HG02678 (cell line): Measurements from ENCODE around the gene INSYN1.

Experiments
- ATAC-seq: cut with Tn5 transposase; IDR thresholded peaks from one replicate; pipeline ENCODE4 v1.9.1; 2021; ENCODE audit warnings: mild to moderate bottlenecking, moderate library complexity; ENCODE audit not compliant: unreplicated experiment

Gene INSYN1

GRCh38 chr15:73691396-73691795, 61.8 kb downstream of the INSYN1 start:
- no peak for ATAC-seq

- ATAC-seq = no peak
Measured at GRCh38 chr15:73688455-73688854, 64.7 kb downstream of the INSYN1 start.

- ATAC-seq = no peak
Measured at GRCh38 chr15:73687351-73687750, 65.8 kb downstream of the INSYN1 start.

- ATAC-seq = no peak
Measured at GRCh38 chr15:73686781-73687256, 66.3 kb downstream of the INSYN1 start.

DNA sequence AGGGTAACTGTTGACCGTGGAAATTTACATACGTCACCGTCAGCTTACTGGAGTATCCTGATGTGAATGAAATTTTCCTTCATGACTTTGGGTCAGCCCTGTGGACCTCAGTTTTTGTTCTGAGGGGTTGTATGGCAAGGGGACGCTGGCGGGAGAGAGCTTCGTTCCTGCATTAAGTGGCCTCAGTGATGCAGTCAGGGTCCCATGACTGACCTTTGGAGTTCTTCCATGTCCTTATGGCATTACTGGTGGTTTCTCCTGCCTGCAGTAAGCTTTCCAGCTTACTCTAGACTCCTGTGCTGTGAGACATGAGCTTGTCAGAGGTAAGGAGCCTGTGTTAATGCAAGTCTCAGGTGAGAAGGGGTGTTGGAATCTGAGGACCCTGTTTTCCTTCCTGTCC, 67.2 kb downstream of the INSYN1 start:
- no peak for ATAC-seq
